Esophagus (tissue), 2 donors: ENCODE results near the gene NAP1L1. TPM values are rescaled to one million over a fixed set of nuclear protein-coding genes. Genes with fewer than 3 reads are reported as not detected.

Experiments used
- H3K27ac ChIP-seq, 2 donors: one replicate each; pipeline ENCODE4 v1.5.1; 2013; ENCODE audit warnings: low read depth in 2 of 2, mild to moderate bottlenecking in 2 of 2, inconsistent platforms in 1 of 2, low read length in 1 of 2, moderate library complexity in 1 of 2
- H3K27me3 ChIP-seq, 2 donors: one replicate each; pipeline ENCODE4 v1.6.1; 2013; ENCODE audit warnings: low read length in 2 of 2, control low read depth in 1 of 2, mild to moderate bottlenecking in 1 of 2; ENCODE audit not compliant: insufficient read depth in 2 of 2, control insufficient read depth in 1 of 2
- H3K36me3 ChIP-seq, 2 donors: one replicate each; pipeline ENCODE4 v1.6.1; 2013; ENCODE audit warnings: low read length in 1 of 2; ENCODE audit not compliant: control insufficient read depth in 2 of 2, insufficient read depth in 2 of 2
- H3K4me1 ChIP-seq, 2 donors: one replicate each; pipeline ENCODE4 v1.6.1; 2013; ENCODE audit warnings: low read length in 1 of 2; ENCODE audit not compliant: control insufficient read depth in 2 of 2, insufficient read depth in 2 of 2
- H3K4me3 ChIP-seq, 2 donors: one replicate each; pipeline ENCODE4 v1.5.1; 2013; ENCODE audit warnings: low read length in 2 of 2, mild to moderate bottlenecking in 2 of 2, low read depth in 1 of 2, moderate library complexity in 1 of 2
- H3K9me3 ChIP-seq, 2 donors: one replicate each; pipeline ENCODE4 v1.6.1; 2013; ENCODE audit warnings: mild to moderate bottlenecking in 2 of 2, low read depth in 1 of 2, low read length in 1 of 2, moderate library complexity in 1 of 2; ENCODE audit not compliant: control insufficient read depth in 2 of 2, insufficient read depth in 1 of 2
- WGBS, 2 donors: extraction: QIAGEN DNeasy Blood & Tissue Kit; methylation state at CpG; one replicate each; pipeline ENCODE4 v1.1.7; 2013; 5-methylcytosine and 5-hydroxymethylcytosine counted together
- polyA plus RNA-seq, 2 donors: library from polyadenylated mRNA; stranded (reverse); fragments of 200-250 nt; gene quantifications; one replicate each; pipeline ENCODE4 v1.2.3, GENCODE V29; 2013
- donor health status: healthy with polysubstance abuse.
- donor health status: Bipolar disorder and iron deficiency.

The NAP1L1 gene
- polyA plus RNA-seq, 2 donors: 100 to 145 TPM

DNA sequence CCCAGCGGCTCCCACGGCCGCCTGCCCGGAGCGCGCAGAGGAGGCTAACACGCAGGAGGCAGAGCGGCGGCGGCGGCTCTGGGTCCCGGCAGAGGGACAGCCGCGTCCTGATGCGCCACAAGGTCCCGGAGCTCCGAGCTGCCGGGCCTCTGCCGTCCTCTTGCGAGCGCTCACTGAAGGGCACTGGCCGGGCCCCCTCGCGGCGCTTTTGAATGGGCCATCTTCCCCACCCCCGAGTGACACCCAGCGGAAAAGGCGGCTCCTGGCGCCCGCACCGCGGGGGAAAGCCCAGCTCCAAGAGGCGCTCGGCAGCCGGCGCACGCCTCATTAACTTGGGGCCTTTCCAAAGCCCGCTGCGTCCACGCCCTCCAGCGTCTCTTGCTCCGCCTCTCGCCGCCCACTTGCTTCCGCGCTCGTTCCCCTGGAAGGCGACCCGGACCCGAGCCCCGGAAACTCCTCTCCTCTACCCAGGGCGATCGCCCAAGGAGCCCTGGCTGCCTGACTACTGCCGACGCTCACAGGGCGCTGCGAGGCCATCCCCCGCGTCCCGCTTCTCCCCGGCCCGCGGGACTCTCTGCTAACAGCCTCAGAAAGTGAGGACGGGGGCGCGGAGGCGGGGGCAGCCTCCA, 53.0 kb downstream of the NAP1L1 start, which contains the start of gene PHLDA1:
Gene PHLDA1 (minus strand): TSS at position 363 of the 629 bp plus-strand sequence.
- Histone ChIP-seq H3K27ac (peak within 1 kb of the TSS; percentile 94 to 97), H3K4me3 (peak within 1 kb of the TSS; percentile 91 to 95), H3K27me3 (no peaks in the 10 kb centered on the region), H3K9me3 (no peaks in the 10 kb centered on the region), H3K36me3 (peaks cover 0 to 2% of the 10 kb centered on the region in 2 donors), H3K4me1 (no peaks in the 10 kb centered on the region)
- WGBS, 2 donors: 0 to 1% methylated on average over 60 to 67 of the region's 67 CpGs

GRCh38 chr12:76031081-76031413, 53.4 kb downstream of the NAP1L1 start:
- WGBS, 2 donors: 0 to 1% methylated on average over 25 to 26 of the region's 26 CpGs
- Histone ChIP-seq H3K36me3 (peaks cover 0 to 2% of the 10 kb centered on the region in 2 donors), H3K4me1 (no peaks in the 10 kb centered on the region), H3K27me3 (no peaks in the 10 kb centered on the region), H3K4me3 (peak overlapping the region; percentile 91 to 95), H3K27ac (peak overlapping the region; percentile 94 to 97), H3K9me3 (no peaks in the 10 kb centered on the region)

- Histone ChIP-seq H3K9me3 (no peaks in the 10 kb centered on the region), H3K4me3 (peak overlapping the region; percentile 91 to 95), H3K27ac (peak overlapping the region; percentile 94 to 97), H3K4me1 (no peaks in the 10 kb centered on the region), H3K36me3 (peaks cover 0 to 2% of the 10 kb centered on the region in 2 donors), H3K27me3 (no peaks in the 10 kb centered on the region)
- WGBS, 2 donors: 0% methylated on average over 35 to 40 of the region's 40 CpGs
Observed at GRCh38 chr12:76030341-76031080, 54.0 kb downstream of the NAP1L1 start.

DNA sequence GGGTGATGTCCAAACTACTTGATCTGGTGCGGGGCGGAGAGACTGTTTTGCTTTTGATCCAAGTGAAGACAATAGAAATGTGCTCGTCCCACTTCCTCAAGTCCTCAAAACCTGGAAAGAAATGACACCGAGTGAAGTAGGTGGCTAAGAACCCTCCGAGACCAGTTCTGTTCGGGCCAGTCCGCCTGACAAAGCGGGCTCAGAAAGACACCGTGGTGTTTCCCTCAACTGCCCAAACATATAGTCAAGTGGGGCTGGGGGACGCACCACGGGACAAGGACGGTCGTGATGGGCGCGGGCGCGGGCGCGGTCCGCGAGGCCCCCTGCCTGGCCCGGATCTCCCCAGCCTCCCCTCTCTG, 54.5 kb downstream of the NAP1L1 start:
- H3K27me3 ChIP-seq: no peaks in the 10 kb centered on the region
- no peaks in the 10 kb centered on the region for H3K9me3 ChIP-seq
- WGBS, 2 donors: 2% methylated on average over 22 of the region's 22 CpGs
- H3K36me3 ChIP-seq: peaks cover 0 to 2% of the 10 kb centered on the region in 2 donors
- H3K4me1 ChIP-seq: no peaks in the 10 kb centered on the region
- H3K27ac ChIP-seq: peak overlapping the region; percentile 94 to 97
- peak overlapping the region; percentile 91 to 95 for H3K4me3 ChIP-seq

- Histone ChIP-seq H3K27me3 (no peaks in the 10 kb centered on the region), H3K4me3 (peak overlapping the region in 1 of 2 donors; percentile 91), H3K36me3 (peaks cover 0 to 2% of the 10 kb centered on the region in 2 donors), H3K9me3 (no peaks in the 10 kb centered on the region), H3K27ac (no peak overlapping the region), H3K4me1 (no peaks in the 10 kb centered on the region)
- WGBS, 2 donors: 25 to 36% methylated on average over 3 of the region's 3 CpGs
Observed at GRCh38 chr12:76028571-76029277, 55.8 kb downstream of the NAP1L1 start.

DNA sequence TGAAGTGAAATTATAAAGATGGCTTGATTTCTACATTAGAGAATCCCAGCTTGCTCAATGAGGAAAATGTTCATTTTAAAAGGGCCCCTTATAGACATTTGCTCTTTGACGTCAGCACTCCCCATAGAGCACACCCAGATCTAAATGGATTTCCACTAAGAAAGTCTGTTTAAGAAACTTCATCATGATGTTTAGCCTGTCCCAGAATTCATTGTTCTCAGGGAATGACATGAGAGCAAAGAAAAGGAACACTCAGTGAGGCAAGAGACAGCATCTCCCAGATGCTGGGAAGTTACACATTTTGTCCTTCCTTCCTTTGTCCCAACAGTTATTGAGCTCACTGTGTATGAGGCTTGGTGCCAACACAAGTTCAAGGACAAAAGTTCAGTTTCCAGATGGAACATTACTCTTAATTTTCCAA, 57.8 kb downstream of the NAP1L1 start:
- peak overlapping the region in 1 of 2 donors; percentile 8 for H3K27ac ChIP-seq
- no peak overlapping the region for H3K4me3 ChIP-seq

DNA sequence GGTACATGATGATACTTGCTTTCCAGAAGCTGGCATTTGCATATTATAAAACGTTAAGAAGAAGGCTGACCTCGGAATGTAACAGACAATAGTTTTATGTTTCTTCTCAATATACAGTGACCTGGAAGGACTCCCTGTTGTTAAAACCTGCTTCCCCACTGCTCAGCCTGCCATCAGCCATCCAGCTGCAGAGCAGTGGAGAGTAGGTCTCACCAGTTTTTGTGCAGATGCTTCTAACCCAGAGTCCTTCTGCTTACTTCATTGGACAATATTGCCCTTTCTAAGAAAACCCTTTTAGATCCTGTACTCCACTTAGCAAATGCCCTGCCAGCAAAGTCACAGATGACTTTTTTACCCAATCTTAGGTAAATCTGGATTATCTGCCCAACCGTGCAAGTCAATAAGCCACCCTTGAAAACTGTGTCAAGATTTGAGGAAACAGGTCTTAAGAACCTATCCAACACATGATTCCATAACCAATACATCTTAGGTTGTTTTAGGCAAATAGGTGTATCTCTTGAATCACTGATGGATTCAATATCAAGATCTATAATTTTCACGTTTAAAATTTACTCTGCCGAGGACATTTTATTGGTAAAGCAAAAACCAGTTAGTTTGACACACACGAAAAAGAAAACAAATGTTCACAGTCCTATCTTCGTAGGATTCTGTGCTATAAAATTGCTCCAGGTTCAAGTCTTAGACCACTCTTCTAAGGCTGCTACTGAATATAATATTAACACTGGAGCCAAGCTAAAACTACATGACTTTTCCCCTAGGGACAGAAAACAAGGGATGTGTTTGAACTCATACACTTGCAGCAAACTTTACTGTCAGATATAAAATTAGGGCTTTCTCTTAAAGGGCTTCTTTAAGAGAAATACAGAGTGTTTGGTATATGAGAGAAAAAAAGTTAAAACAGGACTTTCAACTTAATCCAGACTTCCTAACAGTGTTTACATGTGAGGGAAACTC, 58.6 kb downstream of the NAP1L1 start:
- no peaks in the 10 kb centered on the region for H3K4me1 ChIP-seq
- no peak overlapping the region for H3K27ac ChIP-seq
- H3K4me3 ChIP-seq: no peak overlapping the region
- H3K36me3 ChIP-seq: peaks cover 0 to 2% of the 10 kb centered on the region in 2 donors
- WGBS, 2 donors: 54 to 66% methylated on average over 7 of the region's 7 CpGs
- H3K9me3 ChIP-seq: no peaks in the 10 kb centered on the region
- no peaks in the 10 kb centered on the region for H3K27me3 ChIP-seq

More for the DNA sequence above, 57.8 kb downstream of the NAP1L1 start:
- Histone ChIP-seq H3K4me1 (no peaks in the 10 kb centered on the region), H3K27me3 (no peaks in the 10 kb centered on the region), H3K9me3 (no peaks in the 10 kb centered on the region), H3K36me3 (peaks cover 0 to 2% of the 10 kb centered on the region in 2 donors)
- 58 to 70% methylated on average over 1 of the region's 1 CpG for WGBS, 2 donors

DNA sequence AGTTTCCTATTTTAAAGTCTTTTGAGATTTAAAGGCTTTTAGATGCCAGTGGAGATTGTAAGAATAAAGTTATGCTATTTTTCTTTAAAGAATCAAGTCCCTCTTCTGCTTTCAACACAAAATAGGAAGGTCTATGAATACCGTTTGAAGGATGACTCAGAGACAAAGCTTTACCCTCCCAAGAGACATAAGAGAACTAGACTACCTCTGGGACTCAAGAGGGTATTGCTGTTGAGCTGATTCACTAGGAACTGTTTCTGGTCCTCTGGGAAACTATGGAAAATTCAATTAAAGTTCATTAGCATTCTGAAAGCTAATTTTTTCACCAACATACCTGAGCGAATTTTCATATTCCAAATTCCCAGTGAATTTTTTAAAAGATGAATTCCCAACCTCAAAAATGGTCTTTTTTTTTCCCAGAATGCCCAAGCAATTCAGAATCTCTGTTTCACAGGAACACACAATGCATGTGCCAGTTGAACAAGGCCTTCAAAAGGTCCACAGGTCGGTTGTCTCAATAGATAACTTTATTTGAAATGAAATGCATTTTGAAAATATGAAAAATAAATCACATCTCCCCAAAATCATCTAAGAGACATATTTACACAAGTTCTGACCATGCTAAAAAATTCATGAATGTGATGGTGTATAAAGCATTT, 59.4 kb downstream of the NAP1L1 start:
- no peaks in the 10 kb centered on the region for H3K36me3 ChIP-seq
- peak overlapping the region in 1 of 2 donors; percentile 32 for H3K27ac ChIP-seq
- WGBS, 2 donors: 55 to 59% methylated on average over 3 of the region's 3 CpGs
- no peaks in the 10 kb centered on the region for H3K9me3 ChIP-seq
- peaks cover 0 to 3% of the 10 kb centered on the region in 2 donors for H3K4me1 ChIP-seq
- no peaks in the 10 kb centered on the region for H3K27me3 ChIP-seq
- H3K4me3 ChIP-seq: no peak overlapping the region
